Measurements from ENCODE around the gene TDRD12.

DNA sequence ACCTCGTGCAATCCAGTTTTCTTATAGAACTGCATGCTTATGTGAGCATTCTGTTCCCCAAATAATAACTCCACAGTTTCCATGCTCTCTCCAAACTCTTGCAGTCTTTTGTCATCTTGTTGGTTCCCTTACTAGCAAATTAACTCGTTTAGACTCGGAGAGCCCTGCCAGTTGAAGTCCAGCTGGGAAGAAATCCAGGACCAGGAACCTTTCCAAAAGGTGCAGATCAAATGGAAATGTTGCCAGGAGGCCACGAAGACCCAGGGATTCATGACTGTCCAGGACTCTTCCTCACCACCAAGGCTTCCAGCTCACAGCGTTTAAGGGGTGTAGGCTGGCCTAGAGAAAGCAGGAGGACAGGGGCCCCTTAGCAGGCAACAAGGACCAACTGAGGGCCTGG lies 2.1 kb upstream of the TDRD12 start:
- TF ChIP-seq, protein P1, sequence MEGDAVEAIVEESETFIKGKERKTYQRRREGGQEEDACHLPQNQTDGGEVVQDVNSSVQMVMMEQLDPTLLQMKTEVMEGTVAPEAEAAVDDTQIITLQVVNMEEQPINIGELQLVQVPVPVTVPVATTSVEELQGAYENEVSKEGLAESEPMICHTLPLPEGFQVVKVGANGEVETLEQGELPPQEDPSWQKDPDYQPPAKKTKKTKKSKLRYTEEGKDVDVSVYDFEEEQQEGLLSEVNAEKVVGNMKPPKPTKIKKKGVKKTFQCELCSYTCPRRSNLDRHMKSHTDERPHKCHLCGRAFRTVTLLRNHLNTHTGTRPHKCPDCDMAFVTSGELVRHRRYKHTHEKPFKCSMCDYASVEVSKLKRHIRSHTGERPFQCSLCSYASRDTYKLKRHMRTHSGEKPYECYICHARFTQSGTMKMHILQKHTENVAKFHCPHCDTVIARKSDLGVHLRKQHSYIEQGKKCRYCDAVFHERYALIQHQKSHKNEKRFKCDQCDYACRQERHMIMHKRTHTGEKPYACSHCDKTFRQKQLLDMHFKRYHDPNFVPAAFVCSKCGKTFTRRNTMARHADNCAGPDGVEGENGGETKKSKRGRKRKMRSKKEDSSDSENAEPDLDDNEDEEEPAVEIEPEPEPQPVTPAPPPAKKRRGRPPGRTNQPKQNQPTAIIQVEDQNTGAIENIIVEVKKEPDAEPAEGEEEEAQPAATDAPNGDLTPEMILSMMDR (conservative IDR thresholded peaks at IDR 0.05), result no peak
- no peak for TF ChIP-seq EZH2 (IDR thresholded peaks at IDR 0.05; ENCODE audit: low read depth)

Data from PC-9 (cell line).